Measurements from ENCODE around the gene NPAS3.

Gene NPAS3

GRCh38 chr14:32968972-32969544, 30.4 kb downstream of the NPAS3 start:
- no peak for TF ChIP-seq CTCF (IDR thresholded peaks at IDR 0.05; ENCODE audit: borderline replicate concordance, extremely low read depth, low read length, poor library complexity, severe bottlenecking)
- Histone ChIP-seq H3K27me3 (ENCODE audit: insufficient read depth, low read length, poor library complexity) (no peaks in the 10 kb centered on the region), H3K27ac (ENCODE audit: low read length) (no peak overlapping the region), H3K4me1 (ENCODE audit: insufficient read depth, low read length) (no peaks in the 10 kb centered on the region), H3K36me3 (ENCODE audit: insufficient read depth, low read length) (no peaks in the 10 kb centered on the region), H3K9ac (ENCODE audit: low read depth, low read length) (no peak overlapping the region), H3K9me3 (ENCODE audit: insufficient read depth, low read length, severe bottlenecking) (no peaks in the 10 kb centered on the region), H2AFZ (ENCODE audit: low read depth, low read length) (no peak overlapping the region), H3K4me3 (ENCODE audit: low read depth in 1 of 2, low read length in 2 of 2) (no peak overlapping the region), H3K79me2 (ENCODE audit: insufficient read depth, low read length) (no peaks in the 10 kb centered on the region), H3K4me2 (ENCODE audit: insufficient read depth, low read length) (no peak overlapping the region), H4K20me1 (ENCODE audit: insufficient read depth, low read length) (no peaks in the 10 kb centered on the region)
- ATAC-seq (ENCODE audit: insufficient read depth, low read depth) (no peak; the same call in 2 of the 3 replicates), DNase-seq (no peak)

- Histone ChIP-seq H3K27me3 (ENCODE audit: insufficient read depth, low read length, poor library complexity) (peaks cover 3% of the 10 kb centered on the region), H4K20me1 (ENCODE audit: insufficient read depth, low read length) (no peaks in the 10 kb centered on the region), H3K4me1 (ENCODE audit: insufficient read depth, low read length) (no peaks in the 10 kb centered on the region), H3K79me2 (ENCODE audit: insufficient read depth, low read length) (no peaks in the 10 kb centered on the region), H2AFZ (ENCODE audit: low read depth, low read length) (no peak overlapping the region), H3K4me3 (ENCODE audit: low read depth in 1 of 2, low read length in 2 of 2) (no peak overlapping the region), H3K36me3 (ENCODE audit: insufficient read depth, low read length) (no peaks in the 10 kb centered on the region), H3K4me2 (ENCODE audit: insufficient read depth, low read length) (no peak overlapping the region), H3K9me3 (ENCODE audit: insufficient read depth, low read length, severe bottlenecking) (no peaks in the 10 kb centered on the region), H3K9ac (ENCODE audit: low read depth, low read length) (no peak overlapping the region), H3K27ac (ENCODE audit: low read length) (no peak overlapping the region)
- ATAC-seq (ENCODE audit: insufficient read depth, low read depth), result no peak
- TF ChIP-seq EZH2 (IDR thresholded peaks at IDR 0.05; ENCODE audit: borderline replicate concordance, low read depth, low read length, severe bottlenecking), result no peak
- TF ChIP-seq CTCF (IDR thresholded peaks at IDR 0.05; ENCODE audit: borderline replicate concordance, extremely low read depth, low read length, poor library complexity, severe bottlenecking), result no peak
- DNase-seq, result no peak
Observed at GRCh38 chr14:32977913-32978312, 39.2 kb downstream of the NPAS3 start.

GRCh38 chr14:32978691-32979255, 40.1 kb downstream of the NPAS3 start:
- H3K9ac ChIP-seq (ENCODE audit: low read depth, low read length), result no peak overlapping the region
- no peak overlapping the region for H3K4me2 ChIP-seq (ENCODE audit: insufficient read depth, low read length)
- no peaks in the 10 kb centered on the region for H4K20me1 ChIP-seq (ENCODE audit: insufficient read depth, low read length)
- no peak overlapping the region for H3K4me3 ChIP-seq (ENCODE audit: low read depth in 1 of 2, low read length in 2 of 2)
- H3K27ac ChIP-seq (ENCODE audit: low read length), result no peak overlapping the region
- H2AFZ ChIP-seq (ENCODE audit: low read depth, low read length), result no peak overlapping the region
- no peaks in the 10 kb centered on the region for H3K4me1 ChIP-seq (ENCODE audit: insufficient read depth, low read length)
- H3K79me2 ChIP-seq (ENCODE audit: insufficient read depth, low read length), result no peaks in the 10 kb centered on the region
- H3K27me3 ChIP-seq (ENCODE audit: insufficient read depth, low read length, poor library complexity), result peaks cover 3% of the 10 kb centered on the region
- H3K36me3 ChIP-seq (ENCODE audit: insufficient read depth, low read length), result no peaks in the 10 kb centered on the region
- no peak for TF ChIP-seq CTCF (IDR thresholded peaks at IDR 0.05; ENCODE audit: borderline replicate concordance, extremely low read depth, low read length, poor library complexity, severe bottlenecking)
- no peak for TF ChIP-seq EZH2 (IDR thresholded peaks at IDR 0.05; ENCODE audit: borderline replicate concordance, low read depth, low read length, severe bottlenecking)
- H3K9me3 ChIP-seq (ENCODE audit: insufficient read depth, low read length, severe bottlenecking), result no peaks in the 10 kb centered on the region
- ATAC-seq (ENCODE audit: insufficient read depth, low read depth) (no peak), DNase-seq (no peak)

Data from DND-41 (cell line).